Endothelial cell (in vitro differentiated cells): Measurements from ENCODE around the gene OPRD1. TPM values are rescaled to one million over a fixed set of nuclear protein-coding genes. Genes with fewer than 3 reads are reported as not detected.

Source experiments
- DNase-seq: peaks from one replicate; pipeline ENCODE4 v3.0.0; 2021; ENCODE audit warnings: low spot score
- H3K27ac Mint-ChIP-seq: one replicate; pipeline ENCODE4 v1.8.0; 2021; ENCODE audit warnings: mixed read lengths, inconsistent platforms; ENCODE audit not compliant: unreplicated experiment
- H3K27me3 Mint-ChIP-seq: one replicate; pipeline ENCODE4 v1.8.0; 2021; ENCODE audit warnings: mild to moderate bottlenecking, moderate library complexity, mixed read lengths, inconsistent platforms; ENCODE audit not compliant: unreplicated experiment
- H3K36me3 Mint-ChIP-seq: one replicate; pipeline ENCODE4 v1.8.0; 2021; ENCODE audit warnings: mild to moderate bottlenecking, low read depth, mixed read lengths, inconsistent platforms; ENCODE audit not compliant: unreplicated experiment
- H3K4me1 Mint-ChIP-seq: one replicate; pipeline ENCODE4 v1.8.0; 2021; ENCODE audit warnings: mild to moderate bottlenecking, mixed read lengths, inconsistent platforms; ENCODE audit not compliant: unreplicated experiment
- H3K4me3 Mint-ChIP-seq: one replicate; pipeline ENCODE4 v1.8.0; 2021; ENCODE audit warnings: mild to moderate bottlenecking, mixed read lengths, inconsistent platforms; ENCODE audit not compliant: unreplicated experiment
- H3K9me3 Mint-ChIP-seq: one replicate; pipeline ENCODE4 v1.8.0; 2021; ENCODE audit warnings: mixed read lengths, inconsistent platforms; ENCODE audit not compliant: unreplicated experiment
- total RNA-seq: library from RNA; stranded (reverse); fragmentation: NEBNext Ultra II Directional; extraction: Animal tissue kit (Norgen Biotek cat#: 25700); gene quantifications from one replicate; pipeline ENCODE4 v1.2.1, GENCODE V29; 2021; ENCODE audit not compliant: unreplicated experiment
- TF ChIP-seq, protein P1 (sequence below): fragments of 200-600 bp; sonication (generic); IDR thresholded peaks from one replicate; pipeline ENCODE4 v1.5.0; 2021; ENCODE audit warnings: antibody characterized with exemption; ENCODE audit not compliant: unreplicated experiment

The OPRD1 gene
- total RNA-seq, 1 donor from 2014 or later: 9.7 TPM

DNA sequence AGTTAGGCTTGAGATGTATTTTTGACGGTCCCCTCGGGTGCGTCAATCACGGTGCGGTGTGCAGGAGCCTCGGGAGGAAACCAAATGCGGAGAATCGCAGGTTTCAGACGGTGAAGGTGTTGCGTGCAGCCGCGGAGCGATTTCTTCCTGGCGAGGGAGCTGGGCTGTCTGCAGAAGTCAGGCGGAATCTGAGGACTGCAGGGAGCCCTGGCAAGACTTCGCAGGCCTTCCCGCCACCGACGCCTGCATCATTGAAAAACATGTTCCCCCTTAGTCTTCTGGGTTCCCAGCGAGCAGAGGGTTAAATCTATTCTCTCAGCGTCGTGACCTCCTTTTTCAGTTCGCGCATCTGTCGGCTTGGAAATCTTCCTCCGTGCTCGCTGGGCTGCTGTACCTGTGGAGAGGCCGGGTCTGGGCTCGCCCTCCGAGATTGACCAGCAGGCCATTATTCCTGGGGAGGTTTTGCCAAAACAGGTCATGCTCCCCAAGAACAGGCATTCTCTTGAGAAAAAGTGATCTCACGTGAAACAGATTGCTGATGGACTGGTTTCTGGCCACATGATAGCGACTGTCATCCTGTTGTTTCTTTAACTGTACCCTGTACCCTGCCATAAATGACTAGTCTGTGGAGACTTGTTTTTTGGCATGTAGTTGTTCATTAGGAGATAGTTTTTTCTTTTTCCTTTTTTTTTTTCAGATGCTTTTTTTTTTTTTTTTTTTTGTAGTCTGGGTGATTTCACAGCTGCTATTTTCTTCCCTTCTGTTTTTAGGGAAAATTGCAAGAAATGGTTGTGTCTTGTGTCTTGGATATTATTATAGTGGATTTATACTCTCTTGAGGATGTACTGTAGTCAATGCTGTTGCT, 103.3 kb downstream of the OPRD1 start:
- H3K27me3 Mint-ChIP-seq: no peaks in the 10 kb centered on the region
- TF ChIP-seq, protein P1, sequence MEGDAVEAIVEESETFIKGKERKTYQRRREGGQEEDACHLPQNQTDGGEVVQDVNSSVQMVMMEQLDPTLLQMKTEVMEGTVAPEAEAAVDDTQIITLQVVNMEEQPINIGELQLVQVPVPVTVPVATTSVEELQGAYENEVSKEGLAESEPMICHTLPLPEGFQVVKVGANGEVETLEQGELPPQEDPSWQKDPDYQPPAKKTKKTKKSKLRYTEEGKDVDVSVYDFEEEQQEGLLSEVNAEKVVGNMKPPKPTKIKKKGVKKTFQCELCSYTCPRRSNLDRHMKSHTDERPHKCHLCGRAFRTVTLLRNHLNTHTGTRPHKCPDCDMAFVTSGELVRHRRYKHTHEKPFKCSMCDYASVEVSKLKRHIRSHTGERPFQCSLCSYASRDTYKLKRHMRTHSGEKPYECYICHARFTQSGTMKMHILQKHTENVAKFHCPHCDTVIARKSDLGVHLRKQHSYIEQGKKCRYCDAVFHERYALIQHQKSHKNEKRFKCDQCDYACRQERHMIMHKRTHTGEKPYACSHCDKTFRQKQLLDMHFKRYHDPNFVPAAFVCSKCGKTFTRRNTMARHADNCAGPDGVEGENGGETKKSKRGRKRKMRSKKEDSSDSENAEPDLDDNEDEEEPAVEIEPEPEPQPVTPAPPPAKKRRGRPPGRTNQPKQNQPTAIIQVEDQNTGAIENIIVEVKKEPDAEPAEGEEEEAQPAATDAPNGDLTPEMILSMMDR: no peak
- DNase-seq: peak; percentile 15
- peaks cover 12% of the 10 kb centered on the region for H3K4me1 Mint-ChIP-seq
- peaks cover 5% of the 10 kb centered on the region for H3K36me3 Mint-ChIP-seq
- peak overlapping the region; percentile 97 for H3K4me3 Mint-ChIP-seq
- H3K27ac Mint-ChIP-seq: peak overlapping the region; percentile 67
- no peaks in the 10 kb centered on the region for H3K9me3 Mint-ChIP-seq

DNA sequence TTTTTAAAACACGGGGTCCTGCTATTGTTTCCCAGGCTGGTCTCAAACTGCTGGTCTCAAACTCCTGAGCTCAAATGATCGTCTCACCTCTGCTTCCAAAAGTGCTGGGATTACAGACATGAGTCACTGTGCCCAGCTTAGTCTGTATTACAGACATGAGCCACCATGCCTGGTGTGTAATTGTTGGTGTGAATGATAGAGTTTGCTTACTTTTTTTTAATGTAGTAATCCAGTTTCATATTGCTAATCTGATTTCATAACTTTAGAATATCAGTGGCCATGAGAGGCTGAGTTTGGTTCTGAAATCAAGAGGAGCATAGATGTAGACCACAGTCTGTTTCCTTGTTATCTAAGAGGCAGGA, 105.8 kb downstream of the OPRD1 start:
- Mint-ChIP-seq H3K36me3 (peaks cover 5% of the 10 kb centered on the region), H3K27ac (no peak overlapping the region), H3K4me3 (no peak overlapping the region), H3K27me3 (no peaks in the 10 kb centered on the region), H3K9me3 (no peaks in the 10 kb centered on the region), H3K4me1 (peaks cover 12% of the 10 kb centered on the region)
- TF ChIP-seq, protein P1: no peak
- DNase-seq: no peak

Other genes with a start within 250 kb of the OPRD1 start
- gene RAB42, start 219.9 kb upstream of the OPRD1 start, total RNA-seq: not detected
- 17.0 TPM for gene TAF12, start 169.1 kb upstream of the OPRD1 start, total RNA-seq
- gene RNU11, start 163.6 kb upstream of the OPRD1 start, total RNA-seq: not detected
- 22.7 TPM for gene GMEB1, start 143.4 kb upstream of the OPRD1 start, total RNA-seq
- 118 TPM for gene YTHDF2, start 75.2 kb upstream of the OPRD1 start, total RNA-seq
- gene EPB41, start 102.4 kb downstream of the OPRD1 start, total RNA-seq: 82.6 TPM